DND-41 (cell line): ENCODE measurements around the gene MIEF1.

Source experiments
- ATAC-seq: fragments of 200-7000 bp; cut with Tn5 transposase; 3 replicates; pipeline ENCODE4 v1.9.1; 2021; ENCODE audit warnings: low read depth; ENCODE audit not compliant: insufficient read depth
- DNase-seq: peaks from one replicate; pipeline ENCODE4 v3.0.0-alpha.2; 2020
- H2AFZ ChIP-seq: 2 replicates; pipeline ENCODE4 v1.6.0; 2012; ENCODE audit warnings: low read depth, low read length
- H3K27ac ChIP-seq: 2 replicates; pipeline ENCODE4 v1.5.1; 2012; ENCODE audit warnings: low read length, inconsistent platforms
- H3K27me3 ChIP-seq: fragments of 200-600 bp; sonication (generic); 2 replicates; pipeline ENCODE4 v1.6.0; 2012; ENCODE audit warnings: low read length, mild to moderate bottlenecking, inconsistent platforms; ENCODE audit not compliant: insufficient read depth, poor library complexity
- H3K36me3 ChIP-seq: 2 replicates; pipeline ENCODE4 v1.5.1; 2012; ENCODE audit warnings: low read length, inconsistent platforms; ENCODE audit not compliant: insufficient read depth
- H3K4me1 ChIP-seq: 2 replicates; pipeline ENCODE4 v1.5.1; 2012; ENCODE audit warnings: mild to moderate bottlenecking, low read length; ENCODE audit not compliant: insufficient read depth
- H3K4me2 ChIP-seq: 2 replicates; pipeline ENCODE4 v1.6.0; 2012; ENCODE audit warnings: mild to moderate bottlenecking, moderate library complexity, low read length, inconsistent platforms; ENCODE audit not compliant: insufficient read depth
- H3K4me3 ChIP-seq, 2 experiments: fragments of 200-600 bp in 1 of 2; shearing (Covaris generic) in 1 of 2; 2 replicates each; pipeline ENCODE4 v1.5.1; 2012 to 2016; ENCODE audit warnings: inconsistent platforms in 2 of 2, low read length in 2 of 2, mild to moderate bottlenecking in 2 of 2, low read depth in 1 of 2, moderate library complexity in 1 of 2
- H3K79me2 ChIP-seq: 2 replicates; pipeline ENCODE4 v1.6.0; 2012; ENCODE audit warnings: low read length, inconsistent platforms; ENCODE audit not compliant: insufficient read depth
- H3K9ac ChIP-seq: 2 replicates; pipeline ENCODE4 v1.6.0; 2012; ENCODE audit warnings: low read depth, mild to moderate bottlenecking, inconsistent platforms, low read length, moderate library complexity
- H3K9me3 ChIP-seq: 2 replicates; pipeline ENCODE4 v1.5.1; 2012; ENCODE audit warnings: low read length, moderate library complexity, mild to moderate bottlenecking, inconsistent platforms; ENCODE audit not compliant: insufficient read depth, severe bottlenecking
- H4K20me1 ChIP-seq: 2 replicates; pipeline ENCODE4 v1.6.0; 2012; ENCODE audit warnings: low read length; ENCODE audit not compliant: insufficient read depth
- EZH2 ChIP-seq: IDR thresholded peaks from 3 replicates; pipeline ENCODE4 v1.6.1; 2012; ENCODE audit warnings: borderline replicate concordance, low read depth, mild to moderate bottlenecking, moderate library complexity, low read length, inconsistent platforms; ENCODE audit not compliant: severe bottlenecking
- TF ChIP-seq, protein P1 (sequence below): IDR thresholded peaks from 2 replicates; pipeline ENCODE4 v1.5.1; 2012; ENCODE audit warnings: borderline replicate concordance, low read length, moderate library complexity, mild to moderate bottlenecking; ENCODE audit not compliant: poor library complexity, severe bottlenecking; ENCODE audit errors: extremely low read depth

The MIEF1 gene

DNA sequence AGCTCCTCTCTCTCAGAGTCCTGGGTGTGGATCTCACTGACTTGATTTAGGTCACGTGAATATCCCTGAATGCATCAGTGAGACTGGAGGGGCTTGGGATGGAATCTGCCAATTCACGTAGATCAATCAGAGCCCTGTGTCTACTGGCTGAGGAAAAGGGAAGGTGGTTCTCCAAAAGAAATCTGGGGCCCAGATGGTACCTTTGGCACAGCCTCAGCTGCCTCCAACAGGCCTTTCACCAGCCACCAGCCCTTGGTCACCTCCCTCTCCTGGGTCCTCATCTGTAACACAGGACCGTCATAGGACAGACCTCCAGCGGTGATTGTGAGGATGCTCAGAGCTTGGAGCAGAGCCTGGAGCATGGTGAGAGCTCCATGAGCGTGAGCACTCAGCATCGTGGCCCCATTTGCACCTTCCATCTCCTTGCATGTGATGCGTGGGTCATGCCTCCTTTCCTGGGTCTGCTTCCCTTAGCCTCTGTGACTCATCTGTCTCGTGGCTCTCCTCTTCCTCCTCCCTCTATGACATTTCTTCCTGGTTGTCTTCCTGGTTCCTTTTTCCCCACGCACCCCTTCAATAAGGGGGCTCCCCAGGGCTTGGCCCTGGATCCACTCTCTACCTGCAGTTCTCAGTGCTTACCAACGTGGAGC lies 7.5 kb upstream of the MIEF1 start:
- no peak overlapping the region for H3K4me3 ChIP-seq
- no peaks in the 10 kb centered on the region for H3K9me3 ChIP-seq
- peaks cover 6% of the 10 kb centered on the region; the same call in 1 of the 2 replicates for H3K4me1 ChIP-seq
- no peak overlapping the region for H3K9ac ChIP-seq
- no peaks in the 10 kb centered on the region for H3K27me3 ChIP-seq
- no peaks in the 10 kb centered on the region for H4K20me1 ChIP-seq
- H3K36me3 ChIP-seq: no peaks in the 10 kb centered on the region
- ATAC-seq: no peak
- TF ChIP-seq, protein P1, sequence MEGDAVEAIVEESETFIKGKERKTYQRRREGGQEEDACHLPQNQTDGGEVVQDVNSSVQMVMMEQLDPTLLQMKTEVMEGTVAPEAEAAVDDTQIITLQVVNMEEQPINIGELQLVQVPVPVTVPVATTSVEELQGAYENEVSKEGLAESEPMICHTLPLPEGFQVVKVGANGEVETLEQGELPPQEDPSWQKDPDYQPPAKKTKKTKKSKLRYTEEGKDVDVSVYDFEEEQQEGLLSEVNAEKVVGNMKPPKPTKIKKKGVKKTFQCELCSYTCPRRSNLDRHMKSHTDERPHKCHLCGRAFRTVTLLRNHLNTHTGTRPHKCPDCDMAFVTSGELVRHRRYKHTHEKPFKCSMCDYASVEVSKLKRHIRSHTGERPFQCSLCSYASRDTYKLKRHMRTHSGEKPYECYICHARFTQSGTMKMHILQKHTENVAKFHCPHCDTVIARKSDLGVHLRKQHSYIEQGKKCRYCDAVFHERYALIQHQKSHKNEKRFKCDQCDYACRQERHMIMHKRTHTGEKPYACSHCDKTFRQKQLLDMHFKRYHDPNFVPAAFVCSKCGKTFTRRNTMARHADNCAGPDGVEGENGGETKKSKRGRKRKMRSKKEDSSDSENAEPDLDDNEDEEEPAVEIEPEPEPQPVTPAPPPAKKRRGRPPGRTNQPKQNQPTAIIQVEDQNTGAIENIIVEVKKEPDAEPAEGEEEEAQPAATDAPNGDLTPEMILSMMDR: no peak
- TF ChIP-seq EZH2: no peak
- DNase-seq: no peak
- no peaks in the 10 kb centered on the region for H3K79me2 ChIP-seq
- no peak overlapping the region for H3K27ac ChIP-seq
- H2AFZ ChIP-seq: no peak overlapping the region
- no peak overlapping the region for H3K4me2 ChIP-seq

DNA sequence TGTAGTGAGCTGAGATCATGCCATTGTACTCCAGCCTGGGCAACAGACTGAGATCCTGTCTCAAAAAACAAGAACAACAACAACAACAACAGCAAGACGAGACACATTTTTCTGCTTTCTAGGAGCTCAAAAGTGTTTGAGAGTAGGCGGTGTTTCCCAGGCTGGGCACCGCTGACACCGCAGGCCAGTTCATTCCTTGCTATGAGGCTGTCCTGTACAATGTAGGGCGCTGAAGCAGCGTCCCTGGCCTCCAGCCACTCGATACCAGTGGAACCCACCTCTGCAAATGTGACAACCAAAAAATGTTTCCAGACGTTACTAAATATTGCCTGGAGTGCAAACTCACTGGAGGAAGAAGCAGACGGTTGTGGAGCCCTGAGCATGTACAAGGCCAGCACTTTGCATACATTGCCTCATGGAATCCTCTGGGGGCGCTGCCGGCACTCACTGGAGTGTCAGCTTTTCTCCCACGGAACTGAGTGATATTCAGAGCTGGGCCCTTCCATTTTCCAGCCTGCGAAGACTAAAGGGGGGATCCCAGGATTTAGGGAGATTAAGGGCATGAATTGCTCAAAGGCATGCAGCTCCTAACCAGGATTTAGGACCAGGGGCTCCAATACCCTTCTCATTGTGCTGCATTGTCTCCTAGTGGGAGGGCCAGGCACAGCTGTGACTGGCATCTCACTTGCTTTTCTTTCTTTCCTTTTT lies 5.8 kb upstream of the MIEF1 start:
- Histone ChIP-seq H3K27ac (no peak overlapping the region), H3K4me2 (no peak overlapping the region), H4K20me1 (no peaks in the 10 kb centered on the region), H3K79me2 (no peaks in the 10 kb centered on the region), H3K4me1 (peaks cover 1% of the 10 kb centered on the region; the same call in 1 of the 2 replicates), H3K27me3 (no peaks in the 10 kb centered on the region), H3K4me3 (no peak overlapping the region), H2AFZ (no peak overlapping the region), H3K36me3 (no peaks in the 10 kb centered on the region), H3K9me3 (no peaks in the 10 kb centered on the region), H3K9ac (no peak overlapping the region)
- DNase-seq (peak; percentile 48), ATAC-seq (peak; percentile 70; the same call in 2 of the 3 replicates)
- no peak for TF ChIP-seq EZH2
- TF ChIP-seq, protein P1: peak; percentile 59

DNA sequence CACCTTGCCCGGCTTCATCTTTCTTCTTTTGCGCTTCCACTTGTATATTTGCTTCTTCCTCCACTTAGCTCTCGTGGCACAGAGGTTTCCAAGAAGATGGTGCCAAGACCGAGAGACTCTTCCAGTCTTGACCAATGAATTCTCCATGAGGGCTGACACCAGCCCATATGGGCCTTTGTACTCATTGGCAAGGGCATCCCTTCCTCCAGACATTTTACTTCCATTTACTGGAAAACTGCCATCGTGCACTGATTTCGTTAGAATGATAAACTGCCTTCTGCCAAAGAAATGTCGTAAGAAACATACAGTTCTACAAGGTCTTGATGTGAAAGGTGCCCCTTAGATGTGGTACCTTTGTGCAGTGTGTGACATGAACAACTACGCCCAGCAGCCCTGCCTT lies 4.7 kb upstream of the MIEF1 start:
- no peaks in the 10 kb centered on the region; the same call in 1 of the 2 replicates for H3K36me3 ChIP-seq
- TF ChIP-seq, protein P1: no peak
- TF ChIP-seq EZH2: no peak
- H3K4me2 ChIP-seq: no peak overlapping the region
- H3K27me3 ChIP-seq: no peaks in the 10 kb centered on the region
- H3K9me3 ChIP-seq: no peaks in the 10 kb centered on the region
- DNase-seq (no peak), ATAC-seq (no peak)
- H2AFZ ChIP-seq: no peak overlapping the region
- H3K27ac ChIP-seq: no peak overlapping the region
- H3K4me1 ChIP-seq: peaks cover 9% of the 10 kb centered on the region
- no peak overlapping the region for H3K9ac ChIP-seq
- no peaks in the 10 kb centered on the region for H4K20me1 ChIP-seq
- no peak overlapping the region for H3K4me3 ChIP-seq
- H3K79me2 ChIP-seq: peaks cover 3% of the 10 kb centered on the region
